ENCODE measurements around the gene SNX6.

The SNX6 gene

GRCh38 chr14:34619471-34619870 is 10.5 kb downstream of the SNX6 start:
- TF ChIP-seq CTCF (IDR thresholded peaks at IDR 0.05; ENCODE audit: insufficient read depth, low read depth, low read length, missing control alignments), result no peak
- no peak for DNase-seq (ENCODE audit: low read depth)

GRCh38 chr14:34616360-34616759 is 13.6 kb downstream of the SNX6 start:
- no peak for TF ChIP-seq CTCF (IDR thresholded peaks at IDR 0.05; ENCODE audit: insufficient read depth, low read depth, low read length, missing control alignments)
- no peak overlapping the region for H3K4me3 ChIP-seq (ENCODE audit: low read depth, low read length)
- DNase-seq (ENCODE audit: low read depth), result no peak

More at GRCh38 chr14:34619471-34619870, 10.5 kb downstream of the SNX6 start:
- no peak overlapping the region for H3K4me3 ChIP-seq (ENCODE audit: low read depth, low read length)

GRCh38 chr14:34615507-34615906 is 14.4 kb downstream of the SNX6 start:
- H3K4me3 ChIP-seq (ENCODE audit: low read depth, low read length), result no peak overlapping the region
- no peak for TF ChIP-seq CTCF (IDR thresholded peaks at IDR 0.05; ENCODE audit: insufficient read depth, low read depth, low read length, missing control alignments)

GRCh38 chr14:34614638-34615037 is 15.3 kb downstream of the SNX6 start:
- DNase-seq (ENCODE audit: low read depth), result no peak
- H3K4me3 ChIP-seq (ENCODE audit: low read depth, low read length), result no peak overlapping the region
- TF ChIP-seq CTCF (IDR thresholded peaks at IDR 0.05; ENCODE audit: insufficient read depth, low read depth, low read length, missing control alignments), result no peak

More at GRCh38 chr14:34615507-34615906, 14.4 kb downstream of the SNX6 start:
- DNase-seq (ENCODE audit: low read depth), result no peak

- H3K4me3 ChIP-seq (ENCODE audit: low read depth, low read length), result no peak overlapping the region
- DNase-seq (ENCODE audit: low read depth), result no peak
- TF ChIP-seq CTCF (IDR thresholded peaks at IDR 0.05; ENCODE audit: insufficient read depth, low read depth, low read length, missing control alignments), result no peak
Observed at GRCh38 chr14:34610101-34610500, 19.8 kb downstream of the SNX6 start.

GRCh38 chr14:34605461-34605860 is 24.5 kb downstream of the SNX6 start:
- no peak for TF ChIP-seq CTCF (IDR thresholded peaks at IDR 0.05; ENCODE audit: insufficient read depth, low read depth, low read length, missing control alignments)
- H3K4me3 ChIP-seq (ENCODE audit: low read depth, low read length), result no peak overlapping the region
- DNase-seq (ENCODE audit: low read depth), result no peak

GRCh38 chr14:34604995-34605394 is 25.0 kb downstream of the SNX6 start:
- DNase-seq (ENCODE audit: low read depth), result no peak
- no peak for TF ChIP-seq CTCF (IDR thresholded peaks at IDR 0.05; ENCODE audit: insufficient read depth, low read depth, low read length, missing control alignments)
- no peak overlapping the region for H3K4me3 ChIP-seq (ENCODE audit: low read depth, low read length)
